ENCODE measurements around the gene NOS2.

NOS2 gene

GRCh38 chr17:27808628-27809027 lies 8.3 kb upstream of the NOS2 start:
- TF ChIP-seq, protein P1, sequence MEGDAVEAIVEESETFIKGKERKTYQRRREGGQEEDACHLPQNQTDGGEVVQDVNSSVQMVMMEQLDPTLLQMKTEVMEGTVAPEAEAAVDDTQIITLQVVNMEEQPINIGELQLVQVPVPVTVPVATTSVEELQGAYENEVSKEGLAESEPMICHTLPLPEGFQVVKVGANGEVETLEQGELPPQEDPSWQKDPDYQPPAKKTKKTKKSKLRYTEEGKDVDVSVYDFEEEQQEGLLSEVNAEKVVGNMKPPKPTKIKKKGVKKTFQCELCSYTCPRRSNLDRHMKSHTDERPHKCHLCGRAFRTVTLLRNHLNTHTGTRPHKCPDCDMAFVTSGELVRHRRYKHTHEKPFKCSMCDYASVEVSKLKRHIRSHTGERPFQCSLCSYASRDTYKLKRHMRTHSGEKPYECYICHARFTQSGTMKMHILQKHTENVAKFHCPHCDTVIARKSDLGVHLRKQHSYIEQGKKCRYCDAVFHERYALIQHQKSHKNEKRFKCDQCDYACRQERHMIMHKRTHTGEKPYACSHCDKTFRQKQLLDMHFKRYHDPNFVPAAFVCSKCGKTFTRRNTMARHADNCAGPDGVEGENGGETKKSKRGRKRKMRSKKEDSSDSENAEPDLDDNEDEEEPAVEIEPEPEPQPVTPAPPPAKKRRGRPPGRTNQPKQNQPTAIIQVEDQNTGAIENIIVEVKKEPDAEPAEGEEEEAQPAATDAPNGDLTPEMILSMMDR (IDR thresholded peaks at IDR 0.05; ENCODE audit: extremely low read depth, insufficient read depth, missing control alignments) = no peak
- in situ Hi-C loops (cut with MboI; ENCODE audit: low pct_unique_long_range_greater_than_20kb, low sequenced_read_pairs, unreplicated experiment) = loop anchor here (25.0 kb wide), 1 partner anchor 454 kb away; no protein-coding TSS in a partner anchor

DNA sequence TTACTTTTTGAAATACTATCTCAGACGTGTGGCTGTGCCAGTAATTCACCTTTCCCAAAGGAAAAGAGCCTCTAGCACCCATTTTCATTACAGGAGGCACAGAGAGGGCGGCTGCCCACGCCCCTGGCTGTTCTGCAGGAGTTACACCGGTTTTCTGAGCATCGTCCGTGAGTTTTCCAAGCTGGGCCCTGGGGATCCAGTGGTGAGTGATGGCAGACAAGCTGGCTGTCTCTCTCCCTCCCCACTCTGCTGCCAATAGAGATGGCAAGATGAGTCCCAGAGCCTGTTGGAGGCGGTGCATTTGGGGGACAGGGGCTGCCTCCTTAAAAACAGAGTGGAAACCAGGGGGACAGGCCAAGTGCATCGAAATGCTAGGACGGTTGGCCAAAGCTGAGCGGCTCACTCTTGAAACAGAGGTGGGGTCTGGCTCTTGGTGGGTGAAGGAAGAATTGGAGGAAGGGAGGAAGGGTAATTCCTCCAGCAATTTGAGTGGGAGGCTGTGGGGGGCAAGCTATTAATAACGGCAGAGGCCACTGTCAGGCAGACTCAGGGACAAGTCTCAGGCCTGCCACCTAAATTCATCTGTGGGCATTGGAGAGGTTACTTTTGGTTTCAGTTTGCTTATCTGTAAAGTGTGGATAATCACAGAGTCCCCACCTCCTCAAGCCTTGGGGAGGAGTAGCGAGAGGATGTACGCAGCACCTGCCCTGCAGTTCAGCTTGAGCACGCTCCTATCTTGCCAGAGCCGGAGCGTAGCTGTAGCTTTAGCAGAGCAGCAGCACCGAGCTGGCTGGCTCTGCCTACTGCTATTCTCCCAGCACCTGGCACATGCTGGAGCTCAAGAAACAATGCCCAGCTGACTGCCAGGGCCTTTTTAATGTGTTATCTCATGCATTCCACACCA lies 7.5 kb upstream of the NOS2 start:
- TF ChIP-seq, protein P1 (IDR thresholded peaks at IDR 0.05; ENCODE audit: extremely low read depth, insufficient read depth, missing control alignments) = no peak
- peak; percentile 75 for DNase-seq (ENCODE audit: low spot score)
- in situ Hi-C loops (cut with MboI; ENCODE audit: low pct_unique_long_range_greater_than_20kb, low sequenced_read_pairs, unreplicated experiment) = loop anchor here (25.0 kb wide), 1 partner anchor 454 kb away; no protein-coding TSS in a partner anchor

More at GRCh38 chr17:27808628-27809027, 8.3 kb upstream of the NOS2 start:
- DNase-seq (ENCODE audit: low spot score) = no peak

DNA sequence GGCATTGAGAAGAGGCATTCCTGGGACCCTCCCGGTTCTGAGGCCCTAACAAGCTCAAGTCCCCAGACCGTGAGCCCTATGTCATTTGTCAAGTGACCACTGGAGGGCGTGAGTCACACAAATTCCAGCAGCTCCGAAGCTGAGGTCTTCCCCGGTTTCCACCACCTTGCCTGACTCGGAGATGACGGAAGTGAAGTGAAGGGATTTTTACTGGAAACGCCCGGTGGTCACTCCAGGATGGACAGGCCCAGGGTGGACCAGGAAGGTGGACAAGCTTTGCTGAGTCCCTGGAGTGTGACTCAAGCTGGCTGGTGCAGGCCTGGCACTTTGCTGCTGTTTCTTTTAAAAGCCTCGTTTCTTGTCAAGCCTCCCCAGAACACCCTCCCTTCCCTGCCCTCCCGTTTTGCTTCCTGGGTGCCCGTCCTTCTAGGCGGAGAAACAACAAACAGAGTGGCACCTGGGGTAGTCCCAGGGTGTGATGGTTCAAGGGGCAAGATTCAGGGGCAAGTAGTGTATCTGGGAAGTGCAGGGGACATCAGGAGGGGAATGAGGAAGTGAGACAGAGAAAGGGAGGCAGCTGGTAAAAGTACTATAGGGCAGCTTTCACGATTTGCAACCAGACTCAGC lies 5.3 kb upstream of the NOS2 start:
- DNase-seq (ENCODE audit: low spot score) = peak; percentile 78
- TF ChIP-seq, protein P1 (IDR thresholded peaks at IDR 0.05; ENCODE audit: extremely low read depth, insufficient read depth, missing control alignments) = peak; percentile 89
- in situ Hi-C loops (cut with MboI; ENCODE audit: low pct_unique_long_range_greater_than_20kb, low sequenced_read_pairs, unreplicated experiment) = loop anchor here (25.0 kb wide), 1 partner anchor 457 kb away; no protein-coding TSS in a partner anchor

- in situ Hi-C loops (cut with MboI; ENCODE audit: low pct_unique_long_range_greater_than_20kb, low sequenced_read_pairs, unreplicated experiment) = loop anchor here (5.0 to 25.0 kb wide), 2 partner anchors 78 to 458 kb away; no protein-coding TSS in a partner anchor
- DNase-seq (ENCODE audit: low spot score) = no peak
- TF ChIP-seq, protein P1 (IDR thresholded peaks at IDR 0.05; ENCODE audit: extremely low read depth, insufficient read depth, missing control alignments) = no peak
Observed at GRCh38 chr17:27804113-27804512, 3.8 kb upstream of the NOS2 start.

- TF ChIP-seq, protein P1 (IDR thresholded peaks at IDR 0.05; ENCODE audit: extremely low read depth, insufficient read depth, missing control alignments) = no peak
- DNase-seq (ENCODE audit: low spot score) = no peak
- in situ Hi-C loops (cut with MboI; ENCODE audit: low pct_unique_long_range_greater_than_20kb, low sequenced_read_pairs, unreplicated experiment) = loop anchor here (5.0 to 25.0 kb wide), 2 partner anchors 79 to 459 kb away; no protein-coding TSS in a partner anchor
Observed at GRCh38 chr17:27802962-27803680, 2.8 kb upstream of the NOS2 start.

DNA sequence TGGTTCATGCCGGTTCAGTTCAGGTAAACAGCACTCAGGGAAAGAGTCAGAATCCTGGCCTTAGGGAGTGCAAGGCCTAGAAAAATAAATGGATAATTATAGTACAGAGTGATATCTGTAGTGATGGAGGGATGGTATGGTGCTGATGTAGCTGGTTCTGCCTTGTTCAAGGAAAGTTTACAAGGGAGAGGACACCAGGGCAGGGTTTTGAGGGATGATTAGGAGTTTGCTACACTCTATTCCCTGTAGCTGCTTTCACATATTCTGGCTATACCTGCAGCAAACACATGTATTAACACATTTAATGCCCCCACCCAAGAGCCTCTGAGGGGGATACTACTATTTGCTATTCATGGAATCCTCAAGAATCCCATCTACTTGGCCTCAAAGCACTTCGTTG lies 1.7 kb upstream of the NOS2 start:
- DNase-seq (ENCODE audit: low spot score) = no peak
- in situ Hi-C loops (cut with MboI; ENCODE audit: low pct_unique_long_range_greater_than_20kb, low sequenced_read_pairs, unreplicated experiment) = loop anchor here (5.0 to 25.0 kb wide), 2 partner anchors 80 to 460 kb away; no protein-coding TSS in a partner anchor
- TF ChIP-seq, protein P1 (IDR thresholded peaks at IDR 0.05; ENCODE audit: extremely low read depth, insufficient read depth, missing control alignments) = no peak

All from GM13977 (cell line).